Immature natural killer cell (primary cell): ENCODE results near the gene GCKR. TPM values are rescaled to one million over a fixed set of nuclear protein-coding genes. Genes with fewer than 3 reads are reported as not detected.
"Not testable (repeated sequence)": the region's sequence is repeated elsewhere in the genome, so short reads cannot be mapped to it uniquely, and the experiment has no call there.

Source experiments
- DNase-seq, 3 donors: peaks; one replicate each; pipeline ENCODE4 v3.0.0; 2022; ENCODE audit warnings: mixed read lengths in 1 of 3
- H3K27ac Mint-ChIP-seq, 6 donors: one replicate each; pipeline ENCODE4 v1.8.0; 2020; ENCODE audit warnings: mixed read lengths in 6 of 6, mild to moderate bottlenecking in 5 of 6, inconsistent platforms in 4 of 6, moderate library complexity in 3 of 6
- H3K27me3 Mint-ChIP-seq, 3 donors: one replicate each; pipeline ENCODE4 v1.8.0; 2020 to 2021; ENCODE audit warnings: low read depth in 3 of 3, mild to moderate bottlenecking in 3 of 3, mixed read lengths in 3 of 3, moderate library complexity in 3 of 3, inconsistent platforms in 1 of 3
- H3K36me3 Mint-ChIP-seq, 3 donors: one replicate each; pipeline ENCODE4 v1.8.0; 2020; ENCODE audit warnings: mixed read lengths in 3 of 3, inconsistent platforms in 2 of 3, mild to moderate bottlenecking in 2 of 3
- H3K4me1 Mint-ChIP-seq, 2 donors: one replicate each; pipeline ENCODE4 v1.8.0; 2020; ENCODE audit warnings: inconsistent platforms in 2 of 2, mild to moderate bottlenecking in 2 of 2, mixed read lengths in 2 of 2, moderate library complexity in 1 of 2
- H3K4me3 Mint-ChIP-seq, 5 donors: one replicate each; pipeline ENCODE4 v1.8.0; 2020; ENCODE audit warnings: mild to moderate bottlenecking in 5 of 5, mixed read lengths in 5 of 5, inconsistent platforms in 3 of 5, moderate library complexity in 3 of 5
- H3K9me3 Mint-ChIP-seq, 6 donors: one replicate each; pipeline ENCODE4 v1.8.0; 2020; ENCODE audit warnings: mild to moderate bottlenecking in 6 of 6, mixed read lengths in 6 of 6, inconsistent platforms in 4 of 6, moderate library complexity in 3 of 6
- polyA plus RNA-seq, 3 donors: library from polyadenylated mRNA; unstranded; fragments of 300-500 nt; fragmentation: Illumina TruSeq; gene quantifications; one replicate each; pipeline ENCODE4 v1.2.3, GENCODE V29; 2021

The GCKR gene
- polyA plus RNA-seq, 3 donors from 2014 or later: not detected

- no peak overlapping the region for H3K27ac Mint-ChIP-seq
- no peaks in the 10 kb centered on the region for H3K9me3 Mint-ChIP-seq
- H3K36me3 Mint-ChIP-seq: peaks cover 0 to 4% (median 0%) of the 10 kb centered on the region in 3 donors
- no peak overlapping the region for H3K4me3 Mint-ChIP-seq
- H3K4me1 Mint-ChIP-seq: no peaks in the 10 kb centered on the region
- no peak for DNase-seq
- peaks cover 5 to 6% (median 5%) of the 10 kb centered on the region in 3 donors for H3K27me3 Mint-ChIP-seq
Measured at GRCh38 chr2:27522400-27522945, 25.8 kb downstream of the GCKR start.

GRCh38 chr2:27527182-27527581 lies 30.5 kb downstream of the GCKR start:
- H3K9me3 Mint-ChIP-seq: peaks cover 0 to 2% (median 0%) of the 10 kb centered on the region in 6 donors
- no peak overlapping the region for H3K4me3 Mint-ChIP-seq
- H3K27ac Mint-ChIP-seq: no peak overlapping the region
- DNase-seq: no peak
- peaks cover 0 to 4% (median 0%) of the 10 kb centered on the region in 3 donors for H3K36me3 Mint-ChIP-seq
- peaks cover 0 to 5% (median 4%) of the 10 kb centered on the region in 3 donors for H3K27me3 Mint-ChIP-seq
- no peaks in the 10 kb centered on the region for H3K4me1 Mint-ChIP-seq

- Mint-ChIP-seq H3K27ac (no peak overlapping the region), H3K36me3 (no peaks in the 10 kb centered on the region), H3K27me3 (peaks cover 0 to 8% (median 2%) of the 10 kb centered on the region in 3 donors), H3K4me1 (no peaks in the 10 kb centered on the region), H3K4me3 (no peak overlapping the region), H3K9me3 (peaks cover 0 to 2% (median 0%) of the 10 kb centered on the region in 6 donors)
- no peak for DNase-seq
Measured at GRCh38 chr2:27531983-27532382, 35.3 kb downstream of the GCKR start.

GRCh38 chr2:27537287-27537686 lies 40.6 kb downstream of the GCKR start:
- Mint-ChIP-seq H3K9me3 (no peaks in the 10 kb centered on the region), H3K27ac (no peak overlapping the region)

GRCh38 chr2:27538839-27539450 lies 42.3 kb downstream of the GCKR start:
- H3K27ac Mint-ChIP-seq, H3K4me1 Mint-ChIP-seq, H3K9me3 Mint-ChIP-seq, DNase-seq, H3K27me3 Mint-ChIP-seq, H3K4me3 Mint-ChIP-seq, H3K36me3 Mint-ChIP-seq: not testable (repeated sequence)

More at GRCh38 chr2:27537287-27537686, 40.6 kb downstream of the GCKR start:
- no peak for DNase-seq
- no peak overlapping the region for H3K4me3 Mint-ChIP-seq
- H3K27me3 Mint-ChIP-seq: peaks cover 0 to 5% (median 0%) of the 10 kb centered on the region in 3 donors
- H3K4me1 Mint-ChIP-seq: no peaks in the 10 kb centered on the region
- no peaks in the 10 kb centered on the region for H3K36me3 Mint-ChIP-seq

GRCh38 chr2:27539649-27540048 lies 43.0 kb downstream of the GCKR start:
- H3K9me3 Mint-ChIP-seq: not testable (repeated sequence)

GRCh38 chr2:27544143-27544821 lies 47.6 kb downstream of the GCKR start:
- no peaks in the 10 kb centered on the region for H3K9me3 Mint-ChIP-seq
- H3K36me3 Mint-ChIP-seq: no peaks in the 10 kb centered on the region
- no peak for DNase-seq
- no peaks in the 10 kb centered on the region for H3K27me3 Mint-ChIP-seq
- H3K27ac Mint-ChIP-seq: no peak overlapping the region
- H3K4me3 Mint-ChIP-seq: no peak overlapping the region
- no peaks in the 10 kb centered on the region for H3K4me1 Mint-ChIP-seq

More at GRCh38 chr2:27539649-27540048, 43.0 kb downstream of the GCKR start:
- H3K27ac Mint-ChIP-seq, H3K4me1 Mint-ChIP-seq, H3K4me3 Mint-ChIP-seq, H3K36me3 Mint-ChIP-seq, H3K27me3 Mint-ChIP-seq, DNase-seq: not testable (repeated sequence)

- Mint-ChIP-seq H3K9me3 (no peaks in the 10 kb centered on the region), H3K4me3 (no peak overlapping the region), H3K4me1 (no peaks in the 10 kb centered on the region), H3K27me3 (peaks cover 0 to 2% (median 0%) of the 10 kb centered on the region in 3 donors), H3K36me3 (no peaks in the 10 kb centered on the region), H3K27ac (no peak overlapping the region)
- DNase-seq: no peak
Measured at GRCh38 chr2:27545348-27546141, 48.9 kb downstream of the GCKR start.

GRCh38 chr2:27549303-27549702 lies 52.7 kb downstream of the GCKR start:
- DNase-seq: no peak
- Mint-ChIP-seq H3K27ac (no peak overlapping the region), H3K4me1 (no peaks in the 10 kb centered on the region), H3K4me3 (no peak overlapping the region), H3K27me3 (peaks cover 5% of the 10 kb centered on the region in 3 donors), H3K36me3 (no peaks in the 10 kb centered on the region), H3K9me3 (no peaks in the 10 kb centered on the region)

- Mint-ChIP-seq H3K27ac (no peak overlapping the region), H3K36me3 (no peaks in the 10 kb centered on the region), H3K27me3 (peaks cover 7 to 14% (median 7%) of the 10 kb centered on the region in 3 donors), H3K9me3 (no peaks in the 10 kb centered on the region), H3K4me3 (no peak overlapping the region), H3K4me1 (no peaks in the 10 kb centered on the region)
- no peak for DNase-seq
Measured at GRCh38 chr2:27551514-27551913, 54.9 kb downstream of the GCKR start.

GRCh38 chr2:27552941-27553340 lies 56.3 kb downstream of the GCKR start:
- H3K27me3 Mint-ChIP-seq: peaks cover 7 to 14% (median 7%) of the 10 kb centered on the region in 3 donors
- no peaks in the 10 kb centered on the region for H3K9me3 Mint-ChIP-seq
- no peaks in the 10 kb centered on the region for H3K4me1 Mint-ChIP-seq
- H3K27ac Mint-ChIP-seq: no peak overlapping the region
- no peak for DNase-seq
- H3K4me3 Mint-ChIP-seq: no peak overlapping the region
- H3K36me3 Mint-ChIP-seq: no peaks in the 10 kb centered on the region

GRCh38 chr2:27554451-27554850 lies 57.8 kb downstream of the GCKR start:
- DNase-seq, H3K9me3 Mint-ChIP-seq, H3K27ac Mint-ChIP-seq, H3K36me3 Mint-ChIP-seq, H3K4me3 Mint-ChIP-seq, H3K4me1 Mint-ChIP-seq: not testable (repeated sequence)
- peaks cover 7 to 14% (median 7%) of the 10 kb centered on the region in 3 donors for H3K27me3 Mint-ChIP-seq

GRCh38 chr2:27559228-27559627 lies 62.6 kb downstream of the GCKR start:
- Mint-ChIP-seq H3K27ac (no peak overlapping the region), H3K4me3 (no peak overlapping the region), H3K27me3 (peaks cover 2 to 9% (median 4%) of the 10 kb centered on the region in 3 donors), H3K9me3 (no peaks in the 10 kb centered on the region), H3K36me3 (no peaks in the 10 kb centered on the region), H3K4me1 (no peaks in the 10 kb centered on the region)
- DNase-seq: no peak

- Mint-ChIP-seq H3K4me1 (no peaks in the 10 kb centered on the region), H3K27me3 (peaks cover 5 to 13% (median 5%) of the 10 kb centered on the region in 3 donors), H3K4me3 (no peak overlapping the region), H3K9me3 (no peaks in the 10 kb centered on the region), H3K27ac (no peak overlapping the region), H3K36me3 (peaks cover 0 to 4% (median 3%) of the 10 kb centered on the region in 3 donors)
- no peak for DNase-seq
Measured at GRCh38 chr2:27561060-27561459, 64.4 kb downstream of the GCKR start.
